ENCODE results near the gene PRG2.

DNA sequence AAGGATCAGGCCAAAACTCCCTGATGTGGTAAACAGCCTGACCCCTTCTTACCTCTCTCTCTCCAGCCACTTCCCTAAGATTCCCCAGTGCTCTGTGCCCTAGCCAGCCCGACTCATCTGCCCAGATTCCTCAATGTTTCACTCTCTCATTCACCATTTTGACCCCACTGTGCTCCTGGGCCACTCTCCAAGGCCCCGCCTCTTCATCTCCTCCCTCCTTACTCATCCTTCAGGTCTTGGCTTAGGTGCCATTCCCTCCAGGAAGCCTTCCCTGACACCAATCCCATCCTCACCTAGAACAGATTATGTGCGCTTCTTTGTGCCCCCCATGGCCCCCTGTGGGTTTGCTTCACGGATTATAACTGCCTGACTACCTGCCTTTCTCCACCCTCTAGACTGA lies 23.2 kb upstream of the PRG2 start:
- no peak for TF ChIP-seq POLR2A (IDR thresholded peaks at IDR 0.05)
- TF ChIP-seq, protein P1, sequence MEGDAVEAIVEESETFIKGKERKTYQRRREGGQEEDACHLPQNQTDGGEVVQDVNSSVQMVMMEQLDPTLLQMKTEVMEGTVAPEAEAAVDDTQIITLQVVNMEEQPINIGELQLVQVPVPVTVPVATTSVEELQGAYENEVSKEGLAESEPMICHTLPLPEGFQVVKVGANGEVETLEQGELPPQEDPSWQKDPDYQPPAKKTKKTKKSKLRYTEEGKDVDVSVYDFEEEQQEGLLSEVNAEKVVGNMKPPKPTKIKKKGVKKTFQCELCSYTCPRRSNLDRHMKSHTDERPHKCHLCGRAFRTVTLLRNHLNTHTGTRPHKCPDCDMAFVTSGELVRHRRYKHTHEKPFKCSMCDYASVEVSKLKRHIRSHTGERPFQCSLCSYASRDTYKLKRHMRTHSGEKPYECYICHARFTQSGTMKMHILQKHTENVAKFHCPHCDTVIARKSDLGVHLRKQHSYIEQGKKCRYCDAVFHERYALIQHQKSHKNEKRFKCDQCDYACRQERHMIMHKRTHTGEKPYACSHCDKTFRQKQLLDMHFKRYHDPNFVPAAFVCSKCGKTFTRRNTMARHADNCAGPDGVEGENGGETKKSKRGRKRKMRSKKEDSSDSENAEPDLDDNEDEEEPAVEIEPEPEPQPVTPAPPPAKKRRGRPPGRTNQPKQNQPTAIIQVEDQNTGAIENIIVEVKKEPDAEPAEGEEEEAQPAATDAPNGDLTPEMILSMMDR (IDR thresholded peaks at IDR 0.05), result no peak
